HEK293 (cell line): ENCODE measurements around the gene RNF13.

ENCODE experiments used
- CTCF ChIA-PET: fragments of 350-600 bp; formaldehyde crosslinking; extraction: SDS; loops from one replicate; lab custom pipeline; 2021; ENCODE audit warnings: antibody characterized with exemption; lab: Yijun Ruan, JAX
- POLR2A ChIA-PET: fragments of 300-600 bp; formaldehyde crosslinking; extraction: SDS; loops from one replicate; lab custom pipeline; 2020; ENCODE audit warnings: antibody characterized with exemption, inconsistent platforms; lab: Yijun Ruan, JAX
- H3K27ac ChIP-seq: fragments of 200-500 bp; sonication (Bioruptor generic); 2 replicates; pipeline ENCODE4 v1.5.1; 2014; ENCODE audit warnings: low read depth, low read length, control low read depth, inconsistent platforms; ENCODE audit errors: extremely low read depth
- H3K36me3 ChIP-seq, 2 experiments: fragments of 200-500 bp in 1 of 2; sonication (Bioruptor generic) in 1 of 2; 1 replicate in 1 of 2; 2 replicates in 1 of 2; pipeline ENCODE4 v1.5.1; 2014 to 2017; ENCODE audit warnings: inconsistent platforms in 2 of 2, low read length in 2 of 2; ENCODE audit not compliant: control insufficient read depth in 2 of 2, insufficient read depth in 1 of 2
- H3K4me1 ChIP-seq: fragments of 200-500 bp; sonication (Bioruptor generic); 2 replicates; pipeline ENCODE4 v1.5.1; 2014; ENCODE audit warnings: mild to moderate bottlenecking, low read length, inconsistent platforms; ENCODE audit not compliant: control insufficient read depth, insufficient read depth
- H3K4me3 ChIP-seq: 2 replicates; pipeline ENCODE4 v1.5.1; 2011; ENCODE audit warnings: low read depth, mild to moderate bottlenecking, control low read depth, low read length, moderate library complexity
- H3K9me3 ChIP-seq: fragments of 200-500 bp; sonication (Bioruptor generic); 2 replicates; pipeline ENCODE4 v1.5.1; 2014; ENCODE audit warnings: low read depth, low read length, inconsistent platforms; ENCODE audit not compliant: control insufficient read depth, insufficient read depth
- BCL6B ChIP-seq: fragments of 450-650 bp; formaldehyde crosslinking; IDR thresholded peaks from 2 replicates; pipeline ENCODE4 v1.5.1; 2017; ENCODE audit warnings: missing biosample characterization, missing genetic modification characterization
- PRDM1 ChIP-seq: fragments of 450-650 bp; formaldehyde crosslinking; IDR thresholded peaks from 2 replicates; pipeline ENCODE4; 2016; ENCODE audit warnings: missing biosample characterization, missing genetic modification characterization
- REST ChIP-seq: fragments of 450-650 bp; formaldehyde crosslinking; IDR thresholded peaks from 2 replicates; pipeline ENCODE4 v1.5.1; 2016; ENCODE audit warnings: missing biosample characterization, missing genetic modification characterization
- TCF7L2 ChIP-seq: IDR thresholded peaks from 2 replicates; pipeline ENCODE4 v1.6.1; 2011; ENCODE audit warnings: low read depth, mild to moderate bottlenecking, inconsistent platforms, low read length, moderate library complexity, borderline replicate concordance
- ZNF148 ChIP-seq: fragments of 450-650 bp; formaldehyde crosslinking; IDR thresholded peaks from 2 replicates; pipeline ENCODE4 v1.5.0; 2017; ENCODE audit warnings: missing biosample characterization, missing genetic modification characterization, borderline replicate concordance
- ZNF157 ChIP-seq: fragments of 450-650 bp; formaldehyde crosslinking; IDR thresholded peaks from 2 replicates; pipeline ENCODE4 v1.5.1; 2016; ENCODE audit warnings: missing biosample characterization, missing genetic modification characterization
- ZNF175 ChIP-seq: fragments of 450-650 bp; formaldehyde crosslinking; IDR thresholded peaks from 2 replicates; pipeline ENCODE4 v1.5.1; 2016; ENCODE audit warnings: missing biosample characterization, missing genetic modification characterization
- ZNF223 ChIP-seq: fragments of 450-650 bp; formaldehyde crosslinking; IDR thresholded peaks from 2 replicates; pipeline ENCODE4 v1.5.1; 2016; ENCODE audit warnings: missing biosample characterization, missing genetic modification characterization
- ZNF292 ChIP-seq: fragments of 450-650 bp; formaldehyde crosslinking; IDR thresholded peaks from 2 replicates; pipeline ENCODE4 v1.5.1; 2016; ENCODE audit warnings: low read depth, missing biosample characterization, missing genetic modification characterization, borderline replicate concordance
- ZNF311 ChIP-seq: fragments of 450-650 bp; formaldehyde crosslinking; IDR thresholded peaks from 2 replicates; pipeline ENCODE4 v1.5.1; 2017; ENCODE audit warnings: missing biosample characterization, missing genetic modification characterization, borderline replicate concordance
- ZNF398 ChIP-seq: fragments of 450-650 bp; formaldehyde crosslinking; IDR thresholded peaks from 2 replicates; pipeline ENCODE4 v1.5.1; 2017; ENCODE audit warnings: missing biosample characterization, missing genetic modification characterization
- ZNF404 ChIP-seq: fragments of 450-650 bp; formaldehyde crosslinking; IDR thresholded peaks from 2 replicates; pipeline ENCODE4 v1.5.1; 2017; ENCODE audit warnings: missing biosample characterization, missing genetic modification characterization
- ZNF423 ChIP-seq: fragments of 450-650 bp; formaldehyde crosslinking; IDR thresholded peaks from 2 replicates; pipeline ENCODE4 v1.5.1; 2016; ENCODE audit warnings: missing biosample characterization, missing genetic modification characterization
- ZNF529 ChIP-seq: fragments of 450-650 bp; formaldehyde crosslinking; IDR thresholded peaks from 2 replicates; pipeline ENCODE4 v1.5.1; 2017; ENCODE audit warnings: missing genetic modification characterization, missing biosample characterization; ENCODE audit not compliant: insufficient replicate concordance
- ZNF530 ChIP-seq: fragments of 450-650 bp; formaldehyde crosslinking; IDR thresholded peaks from 2 replicates; pipeline ENCODE4 v1.5.1; 2016; ENCODE audit warnings: low read depth, missing biosample characterization, missing genetic modification characterization
- ZNF600 ChIP-seq: fragments of 450-650 bp; formaldehyde crosslinking; IDR thresholded peaks from 2 replicates; pipeline ENCODE4 v1.5.1; 2016; ENCODE audit warnings: missing biosample characterization, missing genetic modification characterization
- ZNF777 ChIP-seq: fragments of 450-650 bp; formaldehyde crosslinking; IDR thresholded peaks from 2 replicates; pipeline ENCODE4 v1.5.1; 2017; ENCODE audit warnings: missing biosample characterization, missing genetic modification characterization, borderline replicate concordance

The RNF13 gene

GRCh38 chr3:149839896-149840295, 26.9 kb downstream of the RNF13 start:
- ChIA-PET POLR2A (no interaction called here), CTCF (interaction anchor here (1.1 kb wide), 1 partner anchor 40 kb away, joined by 4 read pairs; no protein-coding TSS in a partner anchor)
- no peaks in the 10 kb centered on the region for H3K4me1 ChIP-seq

GRCh38 chr3:149843502-149843901, 30.5 kb downstream of the RNF13 start:
- ChIA-PET POLR2A (no interaction called here), CTCF (no interaction called here)
- no peaks in the 10 kb centered on the region for H3K9me3 ChIP-seq
- no peak overlapping the region for H3K4me3 ChIP-seq
- no peak overlapping the region for H3K27ac ChIP-seq
- H3K36me3 ChIP-seq = peaks cover 3 to 12% of the 10 kb centered on the region in 2 experiments; a peak in 2 of 3 replicates
- no peak for TF ChIP-seq ZNF777 (tag by site-specific recombination)
- TF ChIP-seq ZNF148 (tag by site-specific recombination) = no peak
- TF ChIP-seq ZNF529 = no peak
- TF ChIP-seq PRDM1 (tag by site-specific recombination) = no peak
- no peak for TF ChIP-seq ZNF600 (tag by site-specific recombination)
- TF ChIP-seq REST = no peak
- TF ChIP-seq ZNF404 (tag by site-specific recombination) = no peak
- TF ChIP-seq BCL6B (tag by site-specific recombination) = no peak
- no peak for TF ChIP-seq ZNF530
- no peak for TF ChIP-seq ZNF175 (tag by site-specific recombination)
- TF ChIP-seq ZNF311 (tag by site-specific recombination) = no peak
- TF ChIP-seq ZNF157 (tag by site-specific recombination) = no peak
- TF ChIP-seq ZNF223 (tag by site-specific recombination) = no peak
- H3K4me1 ChIP-seq = no peaks in the 10 kb centered on the region

More at GRCh38 chr3:149839896-149840295, 26.9 kb downstream of the RNF13 start:
- H3K9me3 ChIP-seq = no peaks in the 10 kb centered on the region
- TF ChIP-seq TCF7L2 (no peak), ZNF423 (tag by site-specific recombination) (no peak), ZNF148 (tag by site-specific recombination) (no peak), ZNF292 (tag by site-specific recombination) (no peak), ZNF398 (tag by site-specific recombination) (no peak)
- H3K27ac ChIP-seq = no peak overlapping the region
- no peaks in the 10 kb centered on the region for H3K36me3 ChIP-seq
- no peak overlapping the region for H3K4me3 ChIP-seq
